Activated CD8-positive, alpha-beta memory T cell treated with anti-CD3 and anti-CD28 coated beads, Interleukin-2, amount 50 U/mL, for 1 hour (primary cell): ENCODE data around the gene BCL2.
"Not testable (repeated sequence)": the region's sequence is repeated elsewhere in the genome, so short reads cannot be mapped to it uniquely, and the experiment has no call there.

Experiments used
- DNase-seq: peaks from one replicate; pipeline ENCODE4 v3.0.0-alpha.2; 2020; ENCODE audit errors: extremely low read depth

Gene BCL2

GRCh38 chr18:63198868-63199742 is 120.5 kb downstream of the BCL2 start:
- DNase-seq, result no peak

- no peak for DNase-seq
Observed at GRCh38 chr18:63198098-63198760, 121.3 kb downstream of the BCL2 start.

- DNase-seq, result no peak
Observed at GRCh38 chr18:63197246-63197869, 122.2 kb downstream of the BCL2 start.

GRCh38 chr18:63195326-63196159 is 124.0 kb downstream of the BCL2 start:
- DNase-seq, result no peak

GRCh38 chr18:63192885-63193349 is 126.7 kb downstream of the BCL2 start:
- DNase-seq, result no peak

- no peak for DNase-seq
Observed at GRCh38 chr18:63192126-63192884, 127.3 kb downstream of the BCL2 start.

- DNase-seq, result no peak
Observed at GRCh38 chr18:63191413-63191812, 128.2 kb downstream of the BCL2 start.

GRCh38 chr18:63190838-63191237 is 128.7 kb downstream of the BCL2 start:
- DNase-seq, result not testable (repeated sequence)

- no peak for DNase-seq
Observed at GRCh38 chr18:63189817-63190216, 129.8 kb downstream of the BCL2 start.

- DNase-seq, result no peak
Observed at GRCh38 chr18:63189041-63189440, 130.5 kb downstream of the BCL2 start.

GRCh38 chr18:63187791-63188460 is 131.6 kb downstream of the BCL2 start:
- DNase-seq, result no peak

- no peak for DNase-seq
Observed at GRCh38 chr18:63187223-63187574, 132.4 kb downstream of the BCL2 start.

GRCh38 chr18:63186520-63187222 is 132.9 kb downstream of the BCL2 start:
- DNase-seq, result no peak

- DNase-seq, result no peak
Observed at GRCh38 chr18:63185984-63186383, 133.6 kb downstream of the BCL2 start.

GRCh38 chr18:63183952-63184770 is 135.4 kb downstream of the BCL2 start:
- no peak for DNase-seq

- DNase-seq, result no peak
Observed at GRCh38 chr18:63183378-63183777, 136.2 kb downstream of the BCL2 start.

- no peak for DNase-seq
Observed at GRCh38 chr18:63182861-63183260, 136.7 kb downstream of the BCL2 start.

GRCh38 chr18:63182310-63182772 is 137.2 kb downstream of the BCL2 start:
- DNase-seq, result no peak
